ENCODE results near the gene SLC6A5.

SLC6A5 gene

DNA sequence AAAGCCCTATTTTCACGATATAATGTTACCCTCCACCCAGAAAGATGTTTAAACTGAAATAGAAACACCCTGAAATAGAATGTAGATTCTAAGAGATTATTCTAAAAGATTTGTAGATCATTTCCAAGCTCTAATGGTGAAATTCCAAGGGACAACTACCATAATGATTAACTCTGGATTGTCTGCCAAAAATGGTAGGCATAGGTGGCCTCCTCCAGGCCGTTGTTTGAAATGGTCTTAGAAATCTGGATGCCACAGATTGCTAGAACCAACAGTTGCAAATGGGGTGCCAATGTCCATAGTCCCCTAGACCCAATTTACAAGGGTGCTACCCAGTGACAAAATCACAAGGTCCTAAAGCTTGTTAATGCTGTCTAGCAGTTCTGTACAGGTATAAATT is 6.7 kb upstream of the SLC6A5 start:
- no peak overlapping the region for H3K27ac ChIP-seq
- no peak for TF ChIP-seq CTCF (conservative IDR thresholded peaks at IDR 0.05)

DNA sequence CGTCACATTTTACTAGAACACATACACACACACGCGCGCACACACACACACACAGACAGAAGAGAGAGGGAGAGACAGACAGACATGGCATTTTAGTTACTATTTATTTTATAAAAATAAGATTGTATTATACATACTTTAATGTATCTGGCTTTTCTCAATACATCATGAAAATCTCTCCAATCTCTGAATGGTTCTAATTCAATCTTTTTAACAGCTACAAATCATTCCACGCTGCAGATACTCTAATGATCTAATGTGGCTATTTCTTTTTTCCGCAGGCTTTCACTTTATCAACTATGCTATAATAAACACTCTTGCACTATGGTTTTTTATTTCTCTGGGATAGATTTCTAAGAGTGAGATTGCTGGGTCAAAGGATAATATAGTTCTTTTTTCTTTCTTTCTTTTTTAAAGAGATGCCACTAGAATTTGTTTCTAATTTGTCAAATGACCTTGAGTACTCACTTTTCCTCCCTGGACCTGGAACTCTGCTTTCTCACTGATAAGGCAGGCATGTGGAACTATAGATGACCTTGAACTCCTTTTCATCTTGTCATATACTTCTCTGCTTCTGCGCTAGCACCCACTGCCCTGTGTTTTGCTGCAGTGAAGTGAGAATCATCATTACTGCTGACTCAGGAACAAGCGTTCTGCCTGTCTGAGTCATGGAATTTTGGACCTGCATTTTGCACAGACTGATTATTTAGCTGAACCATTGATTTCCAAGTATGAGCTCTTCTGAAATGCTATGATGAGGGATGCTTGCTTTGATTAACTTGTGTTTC is 4.9 kb upstream of the SLC6A5 start:
- no peak for TF ChIP-seq CTCF (conservative IDR thresholded peaks at IDR 0.05)
- H3K27ac ChIP-seq: no peak overlapping the region

GRCh38 chr11:20595101-20595500 is 4.3 kb upstream of the SLC6A5 start:
- no peak for TF ChIP-seq CTCF (conservative IDR thresholded peaks at IDR 0.05)
- H3K27ac ChIP-seq: no peak overlapping the region

GRCh38 chr11:20596205-20597153 is 2.9 kb upstream of the SLC6A5 start:
- no peak overlapping the region for H3K27ac ChIP-seq
- no peak for TF ChIP-seq CTCF (conservative IDR thresholded peaks at IDR 0.05)

- TF ChIP-seq CTCF (conservative IDR thresholded peaks at IDR 0.05): no peak
These were observed 2.2 kb upstream of the SLC6A5 start for GRCh38 chr11:20597154-20597679.

GRCh38 chr11:20597680-20598484 is 1.5 kb upstream of the SLC6A5 start:
- no peak overlapping the region for H3K27ac ChIP-seq
- TF ChIP-seq CTCF (conservative IDR thresholded peaks at IDR 0.05): no peak

More at GRCh38 chr11:20597154-20597679, 2.2 kb upstream of the SLC6A5 start:
- H3K27ac ChIP-seq: no peak overlapping the region
